T-helper 1 cell treated with Interleukin-12 subunit alpha and Interleukin-12 subunit beta and Interleukin-4 antibody, amounts not matched to agents 30 μg/mL and 1 μg/mL, for 36 hours (primary cell): ENCODE data around the gene C21orf58.
"Not testable (repeated sequence)": the region's sequence is repeated elsewhere in the genome, so short reads cannot be mapped to it uniquely, and the experiment has no call there.

Experiments
- H3K27ac Mint-ChIP-seq: one replicate; pipeline ENCODE4 v1.8.0; 2021; ENCODE audit warnings: mild to moderate bottlenecking, mixed read lengths
- H3K27me3 Mint-ChIP-seq: one replicate; pipeline ENCODE4 v1.8.0; 2021; ENCODE audit warnings: low read depth, mixed read lengths
- H3K36me3 Mint-ChIP-seq: one replicate; pipeline ENCODE4 v1.8.0; 2021; ENCODE audit warnings: low read depth, mixed read lengths
- H3K4me1 Mint-ChIP-seq: one replicate; pipeline ENCODE4 v1.8.0; 2021; ENCODE audit warnings: low read depth, mixed read lengths
- H3K4me3 Mint-ChIP-seq: one replicate; pipeline ENCODE4 v1.8.0; 2021; ENCODE audit warnings: mild to moderate bottlenecking, moderate library complexity, mixed read lengths
- H3K9me3 Mint-ChIP-seq: one replicate; pipeline ENCODE4 v1.8.0; 2021; ENCODE audit warnings: mixed read lengths

C21orf58 gene

DNA sequence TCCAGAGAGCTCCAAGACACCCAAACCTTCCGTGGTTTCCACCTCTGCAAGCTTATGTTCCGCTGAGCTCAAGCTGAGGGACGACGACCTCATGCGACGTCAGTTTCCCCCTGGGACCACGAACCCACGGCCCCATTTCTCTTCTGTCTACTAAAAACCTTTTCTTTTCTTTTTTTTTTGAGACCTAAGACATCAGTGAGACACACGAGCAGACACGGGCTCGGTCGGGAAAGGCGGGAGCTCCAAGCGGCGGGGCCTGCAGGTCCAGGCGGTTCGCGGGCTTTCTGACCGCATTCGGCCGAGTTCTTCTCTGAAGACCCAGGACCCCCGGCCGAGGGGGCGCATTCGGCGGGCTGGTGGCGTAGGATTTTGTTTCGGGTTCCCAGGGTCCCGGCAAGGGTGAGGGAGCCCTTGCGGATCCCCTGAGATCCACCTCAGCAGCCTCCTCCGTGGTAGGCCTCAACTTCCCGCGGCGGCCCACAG lies 402 bp downstream of the C21orf58 start:
- Mint-ChIP-seq H3K9me3 (no peaks in the 10 kb centered on the region), H3K4me1 (peaks cover 37% of the 10 kb centered on the region), H3K27me3 (no peaks in the 10 kb centered on the region), H3K27ac (peak overlapping the region; percentile 93), H3K4me3 (peak overlapping the region; percentile 98), H3K36me3 (peaks cover 19% of the 10 kb centered on the region)

DNA sequence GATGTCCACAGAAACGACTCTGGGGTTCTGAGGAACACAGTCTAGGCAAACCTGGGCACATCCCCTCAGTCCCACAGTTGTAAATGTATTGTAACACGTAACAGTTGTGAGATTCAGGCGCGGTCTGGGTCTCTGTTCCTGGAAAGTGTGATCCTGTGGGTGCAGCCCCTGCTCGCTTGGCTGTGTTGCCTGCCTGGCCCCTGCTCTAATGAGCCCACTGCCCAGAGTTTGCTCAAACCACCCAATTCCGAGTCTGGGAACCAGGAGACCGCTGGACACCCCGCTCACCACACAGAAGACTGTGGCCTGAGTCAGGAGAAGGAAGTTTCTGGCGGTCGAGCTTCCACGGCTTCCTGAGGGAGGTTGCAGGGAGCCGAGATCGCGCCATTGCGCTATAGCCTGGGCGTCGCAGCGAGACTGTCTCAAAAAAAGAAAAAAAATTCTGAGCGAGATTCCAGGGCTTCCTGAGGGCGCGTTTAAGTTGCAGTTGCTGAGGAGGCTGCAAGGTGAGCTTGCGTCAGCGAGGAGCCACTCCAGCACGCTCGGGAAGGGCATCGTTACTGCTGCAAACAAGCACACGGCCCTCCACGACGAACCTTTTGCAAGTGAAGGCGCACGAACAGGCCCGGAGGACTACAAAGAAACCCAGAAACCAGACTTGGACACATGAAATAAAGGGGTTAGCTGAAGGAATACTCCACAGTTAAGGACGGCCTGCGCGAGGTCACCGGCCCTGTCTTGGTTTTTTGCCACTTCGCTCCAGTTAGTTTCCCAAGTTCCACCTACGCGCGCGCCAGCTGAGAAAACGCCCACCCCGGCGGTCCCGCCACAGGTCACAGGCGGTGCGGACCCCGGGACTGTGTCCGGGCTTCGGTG lies 1.1 kb downstream of the C21orf58 start:
- Mint-ChIP-seq H3K4me3 (peak overlapping the region; percentile 98), H3K4me1 (peaks cover 36% of the 10 kb centered on the region), H3K27ac (peak overlapping the region; percentile 93), H3K27me3 (no peaks in the 10 kb centered on the region), H3K9me3 (no peaks in the 10 kb centered on the region), H3K36me3 (peaks cover 16% of the 10 kb centered on the region)

DNA sequence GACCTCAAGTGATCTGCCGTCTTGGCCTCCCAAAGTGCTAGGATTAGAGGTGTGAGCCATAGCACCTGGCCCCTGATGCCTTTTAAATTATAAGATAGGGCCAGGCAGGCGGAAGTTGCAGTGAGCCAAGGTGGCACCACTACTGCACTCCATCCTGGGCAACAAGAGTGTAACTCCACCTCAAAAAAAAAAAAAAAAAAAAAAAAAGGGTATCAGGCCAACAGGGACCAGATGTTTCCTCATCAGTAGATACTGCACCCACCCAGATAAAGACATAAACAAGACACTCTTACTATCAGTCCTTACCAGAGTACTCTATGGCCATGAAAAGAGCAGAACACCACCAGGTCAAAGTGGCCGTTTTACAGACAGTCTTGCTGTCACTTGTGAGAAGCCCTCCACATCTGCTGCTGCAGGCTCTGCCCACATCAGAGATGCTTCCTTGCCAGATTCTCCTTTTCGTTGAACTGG lies 3.3 kb downstream of the C21orf58 start:
- Mint-ChIP-seq H3K36me3 (peaks cover 5% of the 10 kb centered on the region), H3K9me3 (no peaks in the 10 kb centered on the region), H3K4me1 (peaks cover 22% of the 10 kb centered on the region), H3K4me3 (peak overlapping the region; percentile 21), H3K27me3 (no peaks in the 10 kb centered on the region), H3K27ac (peak overlapping the region; percentile 31)

DNA sequence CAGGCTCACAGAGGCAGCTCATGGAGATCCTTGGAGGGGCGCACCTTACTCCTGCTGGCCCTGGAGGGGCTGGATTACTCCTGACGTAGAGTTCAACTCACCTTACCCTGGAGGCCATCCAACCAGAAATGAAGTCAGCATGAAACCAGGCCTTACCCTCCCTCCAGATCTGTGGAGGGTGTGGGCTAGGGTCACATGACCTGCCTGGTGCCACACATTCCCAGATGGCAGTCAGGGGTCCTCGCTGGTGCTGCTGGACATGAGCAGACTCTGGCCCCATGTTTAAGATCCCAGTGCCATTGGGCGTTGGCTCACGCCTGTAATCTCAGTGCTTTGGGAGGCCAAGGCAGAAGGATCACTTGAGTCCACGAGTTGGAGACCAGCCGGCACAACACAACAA lies 4.5 kb downstream of the C21orf58 start:
- no peak overlapping the region for H3K27ac Mint-ChIP-seq
- H3K36me3 Mint-ChIP-seq: peaks cover 4% of the 10 kb centered on the region
- H3K4me3 Mint-ChIP-seq: no peak overlapping the region
- no peaks in the 10 kb centered on the region for H3K27me3 Mint-ChIP-seq
- peaks cover 21% of the 10 kb centered on the region for H3K4me1 Mint-ChIP-seq
- no peaks in the 10 kb centered on the region for H3K9me3 Mint-ChIP-seq

DNA sequence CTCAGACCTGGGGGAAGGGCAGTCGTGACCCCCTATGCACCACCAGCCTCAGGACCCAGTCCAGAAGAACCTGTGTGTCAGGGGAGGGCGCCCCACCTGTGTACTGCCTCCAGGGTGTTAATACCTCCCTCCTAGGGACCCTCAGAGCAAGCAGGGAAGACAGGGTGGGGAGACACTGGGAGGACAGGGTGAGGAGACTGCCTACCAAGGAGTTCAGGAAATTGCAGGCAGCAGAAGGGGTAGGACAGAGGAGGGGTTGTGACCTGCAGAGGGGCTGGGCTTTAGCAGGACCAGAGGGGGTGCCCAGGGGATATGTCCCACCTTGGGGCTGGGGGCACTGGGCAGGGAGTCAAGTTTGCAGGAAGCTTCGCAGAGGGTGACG lies 5.2 kb downstream of the C21orf58 start:
- no peak overlapping the region for H3K27ac Mint-ChIP-seq
- peaks cover 8% of the 10 kb centered on the region for H3K36me3 Mint-ChIP-seq
- H3K9me3 Mint-ChIP-seq: no peaks in the 10 kb centered on the region
- H3K4me1 Mint-ChIP-seq: peaks cover 21% of the 10 kb centered on the region
- no peak overlapping the region for H3K4me3 Mint-ChIP-seq
- no peaks in the 10 kb centered on the region for H3K27me3 Mint-ChIP-seq

DNA sequence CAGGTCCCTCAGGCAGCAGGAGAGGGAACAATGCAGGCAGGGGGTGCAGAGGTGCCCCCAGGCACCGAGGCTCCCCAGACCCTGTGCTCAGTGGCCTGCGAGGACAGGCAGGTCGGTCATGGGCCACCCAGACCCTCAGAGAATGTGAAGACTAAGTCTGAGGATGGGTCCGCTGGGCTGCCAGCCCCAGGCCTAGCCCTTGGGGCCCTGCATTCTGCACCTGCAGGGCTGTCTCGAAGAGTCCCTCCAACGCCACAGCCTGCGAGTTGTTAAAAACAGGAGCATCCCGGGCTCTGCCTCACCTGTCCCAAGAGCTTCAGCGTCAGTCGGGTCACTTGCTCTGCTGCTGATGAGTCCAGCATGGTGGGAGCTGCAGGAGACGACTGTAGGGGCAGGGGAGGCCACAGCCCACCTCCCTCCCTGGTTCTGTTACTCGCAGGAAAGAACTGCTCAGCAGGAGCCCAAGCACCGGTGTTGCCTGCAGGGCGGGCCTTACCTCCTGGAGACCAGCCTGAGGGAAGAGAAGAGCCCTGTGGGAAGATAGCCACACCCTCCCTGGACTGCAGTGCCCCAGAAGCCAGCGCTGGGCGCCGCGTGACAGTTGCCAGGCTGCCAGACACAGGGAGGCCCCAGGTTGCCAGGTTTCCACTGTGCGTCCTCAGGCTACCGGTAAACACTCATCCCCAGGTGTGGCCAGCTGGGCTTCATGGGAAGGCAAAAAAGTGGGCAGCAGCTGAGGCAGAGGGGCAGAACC lies 5.8 kb downstream of the C21orf58 start:
- Mint-ChIP-seq H3K4me1 (peaks cover 21% of the 10 kb centered on the region), H3K9me3 (no peaks in the 10 kb centered on the region), H3K4me3 (no peak overlapping the region), H3K27me3 (no peaks in the 10 kb centered on the region), H3K27ac (no peak overlapping the region), H3K36me3 (peaks cover 9% of the 10 kb centered on the region)

DNA sequence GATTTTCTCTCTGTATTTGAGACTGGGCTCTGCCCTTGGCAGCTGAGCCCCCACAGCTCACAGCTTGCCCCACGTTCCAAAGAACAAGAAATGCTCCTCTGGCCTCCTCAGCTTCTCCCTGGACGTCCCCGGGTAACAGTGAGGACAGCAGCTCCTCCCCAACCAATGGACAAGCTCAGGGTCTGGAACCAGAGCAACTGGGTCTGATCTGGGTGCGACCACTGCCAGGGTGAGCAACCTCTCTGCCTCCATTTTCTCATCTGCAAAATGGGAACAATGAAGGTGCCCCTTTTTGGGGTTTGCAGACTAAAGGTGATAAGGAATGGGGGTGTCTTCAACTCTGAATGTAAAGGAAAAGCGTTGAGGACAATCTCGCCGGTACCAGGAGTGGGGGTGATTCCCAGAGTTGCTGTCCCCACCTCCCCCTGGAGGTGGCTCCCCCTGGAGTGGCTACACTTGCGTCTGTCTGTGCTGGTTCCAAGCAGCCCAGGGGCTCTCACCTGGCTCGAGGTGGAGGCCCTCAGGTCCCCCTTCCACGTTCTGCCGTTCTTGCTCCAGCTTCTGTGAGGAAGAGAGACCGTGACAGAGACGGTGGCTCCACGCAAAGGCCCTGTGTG lies 6.9 kb downstream of the C21orf58 start:
- Mint-ChIP-seq H3K4me3 (no peak overlapping the region), H3K36me3 (peaks cover 13% of the 10 kb centered on the region), H3K4me1 (peaks cover 14% of the 10 kb centered on the region), H3K27me3 (no peaks in the 10 kb centered on the region), H3K9me3 (no peaks in the 10 kb centered on the region), H3K27ac (no peak overlapping the region)

DNA sequence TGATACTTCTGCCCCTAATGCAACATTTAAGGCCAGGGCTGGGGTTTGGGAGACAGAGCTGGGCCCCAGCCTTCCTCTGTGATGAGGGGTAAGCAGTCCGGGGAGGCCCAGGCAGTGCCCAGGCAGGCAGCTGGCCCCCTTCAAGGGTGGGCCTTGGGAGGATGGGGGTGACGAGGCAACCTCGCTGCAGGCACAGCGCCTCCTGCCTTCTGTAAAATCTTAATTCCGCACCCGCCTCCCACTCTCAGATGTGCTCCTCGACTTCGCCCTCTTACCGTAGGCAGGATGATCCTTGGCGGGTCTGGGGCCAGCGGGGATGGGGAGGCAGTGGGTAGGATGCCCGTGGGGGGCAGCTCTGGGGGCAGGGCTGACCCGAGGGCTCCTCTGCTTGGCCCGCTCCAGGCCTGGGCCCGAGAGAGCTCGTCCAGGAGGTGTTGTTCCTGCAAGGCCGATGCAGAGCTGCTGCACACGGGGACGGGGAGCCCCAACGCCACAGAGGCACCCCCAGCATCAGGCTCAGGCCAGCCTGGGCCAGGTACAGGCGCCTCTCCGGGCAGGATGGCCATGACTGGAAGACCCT lies 9.1 kb downstream of the C21orf58 start:
- Mint-ChIP-seq H3K27me3 (no peaks in the 10 kb centered on the region), H3K9me3 (peaks cover 4% of the 10 kb centered on the region), H3K4me3 (no peak overlapping the region), H3K36me3 (peaks cover 14% of the 10 kb centered on the region), H3K27ac (no peak overlapping the region), H3K4me1 (no peaks in the 10 kb centered on the region)

DNA sequence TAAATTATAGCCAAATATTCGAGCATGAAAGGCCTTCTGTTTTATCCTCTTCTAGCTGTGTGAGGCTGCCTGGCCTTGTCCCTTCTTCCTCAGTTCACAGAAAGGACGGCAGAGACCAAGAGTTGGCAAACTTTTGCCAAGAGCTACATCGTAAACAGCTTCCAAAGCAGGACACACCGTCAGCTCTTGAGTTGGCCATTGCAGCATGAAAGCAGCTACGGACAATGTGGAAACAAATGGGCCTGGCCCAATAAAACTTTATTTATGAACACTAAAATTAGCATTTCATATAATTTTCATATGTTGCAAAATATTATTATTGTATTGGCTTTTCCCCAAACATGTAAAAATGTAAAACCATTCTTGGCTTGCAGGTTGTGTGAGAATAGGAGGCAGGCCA lies 10.7 kb downstream of the C21orf58 start:
- Mint-ChIP-seq H3K9me3 (peaks cover 4% of the 10 kb centered on the region), H3K4me1 (no peaks in the 10 kb centered on the region), H3K36me3 (peaks cover 19% of the 10 kb centered on the region), H3K4me3 (no peak overlapping the region), H3K27ac (no peak overlapping the region), H3K27me3 (no peaks in the 10 kb centered on the region)

DNA sequence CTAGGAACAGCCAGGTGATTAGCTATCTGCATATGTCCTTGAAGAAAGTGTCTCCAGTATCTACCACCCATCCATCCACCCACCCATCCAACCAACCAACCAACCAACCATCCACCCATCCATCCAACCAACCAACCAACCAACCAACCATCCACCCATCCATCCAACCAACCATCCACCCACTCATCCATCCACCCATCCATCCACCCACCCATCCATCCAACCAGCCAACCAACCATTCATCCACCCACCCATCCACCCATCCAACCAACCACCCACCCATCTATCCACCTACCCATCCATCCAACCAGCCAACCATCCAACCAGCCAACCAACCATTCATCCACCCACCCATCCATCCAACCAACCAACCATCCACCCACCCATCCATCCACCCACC lies 12.1 kb downstream of the C21orf58 start:
- H3K9me3 Mint-ChIP-seq: peaks cover 4% of the 10 kb centered on the region
- H3K4me3 Mint-ChIP-seq: no peak overlapping the region
- H3K27ac Mint-ChIP-seq: no peak overlapping the region
- no peaks in the 10 kb centered on the region for H3K4me1 Mint-ChIP-seq
- H3K27me3 Mint-ChIP-seq: no peaks in the 10 kb centered on the region
- peaks cover 25% of the 10 kb centered on the region for H3K36me3 Mint-ChIP-seq

DNA sequence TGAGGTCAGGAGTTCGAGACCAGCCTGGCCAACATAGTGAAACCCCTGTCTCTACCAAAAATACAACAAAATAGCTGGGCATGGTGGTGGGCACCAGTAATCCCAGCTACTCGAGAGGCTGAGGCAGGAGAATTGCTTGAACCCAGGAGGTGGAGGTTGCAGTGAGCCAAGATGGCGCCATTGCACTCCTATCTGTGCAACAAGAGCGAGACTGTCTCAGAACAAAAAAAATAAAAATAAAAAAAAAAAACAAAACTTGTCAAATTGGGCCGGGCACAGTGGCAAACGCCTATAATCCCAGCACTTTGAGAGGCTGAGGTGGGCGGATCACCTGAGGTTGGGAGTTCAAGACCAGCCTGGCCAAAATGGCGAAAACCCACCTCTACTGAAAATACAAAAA lies 13.4 kb downstream of the C21orf58 start:
- not testable (repeated sequence) for H3K27ac Mint-ChIP-seq, H3K27me3 Mint-ChIP-seq, H3K4me1 Mint-ChIP-seq, H3K9me3 Mint-ChIP-seq, H3K4me3 Mint-ChIP-seq
- H3K36me3 Mint-ChIP-seq: peaks cover 25% of the 10 kb centered on the region

DNA sequence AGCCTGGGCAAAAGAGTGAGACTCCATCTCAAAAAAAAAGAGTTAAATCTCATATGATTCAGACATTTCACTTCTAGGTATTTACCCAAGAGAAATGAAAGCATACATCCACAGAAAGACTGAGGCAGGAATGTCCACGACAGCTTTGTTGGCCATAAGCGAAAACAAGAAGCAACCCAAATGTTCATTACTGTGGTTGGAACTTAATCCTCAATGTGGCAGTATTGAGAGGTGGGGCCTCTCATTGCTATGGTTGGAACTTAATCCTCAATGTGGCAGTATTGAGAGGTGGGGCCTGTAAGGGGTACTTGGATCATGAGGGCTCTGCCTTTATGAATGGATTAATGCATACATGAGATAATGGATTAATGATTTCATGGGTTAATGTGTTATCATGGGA lies 15.2 kb downstream of the C21orf58 start:
- peaks cover 4% of the 10 kb centered on the region for H3K9me3 Mint-ChIP-seq
- peaks cover 30% of the 10 kb centered on the region for H3K36me3 Mint-ChIP-seq
- no peak overlapping the region for H3K4me3 Mint-ChIP-seq
- no peaks in the 10 kb centered on the region for H3K27me3 Mint-ChIP-seq
- H3K27ac Mint-ChIP-seq: no peak overlapping the region
- H3K4me1 Mint-ChIP-seq: no peaks in the 10 kb centered on the region

DNA sequence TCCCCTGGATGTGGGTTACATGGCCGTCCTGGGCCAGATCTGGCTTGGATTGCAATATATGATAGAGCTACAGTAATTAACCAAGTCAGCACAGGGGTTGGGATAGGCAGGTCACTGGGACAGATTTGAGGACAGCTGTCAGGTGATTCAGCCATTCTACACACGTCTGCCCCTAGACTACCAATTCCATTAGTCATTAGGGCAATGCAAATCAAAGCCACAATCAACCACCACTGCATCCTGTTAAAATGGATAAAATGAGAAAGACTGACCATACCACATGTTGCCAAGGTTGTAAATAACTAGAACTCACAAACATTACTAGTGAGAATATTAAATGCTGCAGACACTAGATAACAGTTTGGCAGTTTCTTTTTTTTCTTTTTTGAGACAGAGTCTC lies 16.0 kb downstream of the C21orf58 start:
- no peak overlapping the region for H3K4me3 Mint-ChIP-seq

DNA sequence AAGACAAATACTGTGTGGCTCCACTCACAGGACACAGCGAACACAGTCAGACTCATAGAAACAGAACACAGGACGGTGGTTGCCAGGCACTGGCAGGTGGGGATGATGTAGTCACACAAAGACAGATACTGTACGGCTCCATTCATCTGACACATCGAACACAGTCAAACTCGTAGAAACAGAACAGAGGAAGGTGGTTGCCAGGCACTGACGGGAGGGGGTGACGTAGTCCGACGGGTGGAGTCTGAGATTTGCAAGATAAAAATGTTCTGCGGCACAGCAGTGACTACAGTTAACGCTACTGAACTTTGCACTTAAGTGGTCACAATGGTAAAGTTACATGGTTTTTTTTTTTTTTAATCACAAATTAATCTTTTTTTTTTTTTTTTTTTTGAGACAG lies 18.7 kb downstream of the C21orf58 start:
- Mint-ChIP-seq H3K27ac (no peak overlapping the region), H3K36me3 (peaks cover 29% of the 10 kb centered on the region), H3K4me3 (no peak overlapping the region), H3K4me1 (no peaks in the 10 kb centered on the region), H3K27me3 (no peaks in the 10 kb centered on the region), H3K9me3 (no peaks in the 10 kb centered on the region)

More for the DNA sequence above, 16.0 kb downstream of the C21orf58 start:
- H3K36me3 Mint-ChIP-seq: peaks cover 26% of the 10 kb centered on the region
- no peak overlapping the region for H3K27ac Mint-ChIP-seq
- H3K9me3 Mint-ChIP-seq: peaks cover 4% of the 10 kb centered on the region
- no peaks in the 10 kb centered on the region for H3K4me1 Mint-ChIP-seq
- no peaks in the 10 kb centered on the region for H3K27me3 Mint-ChIP-seq
